Endodermal cell (in vitro differentiated cells): ENCODE measurements around the gene EPN2. TPM values are rescaled to one million over a fixed set of nuclear protein-coding genes. Genes with fewer than 3 reads are reported as not detected.

Source experiments
- DNase-seq: peaks from one replicate; pipeline ENCODE4 v3.0.0-alpha.2; 2017
- H3K27ac ChIP-seq: 2 replicates; pipeline ENCODE4 v1.5.1; 2013; ENCODE audit warnings: mild to moderate bottlenecking, low read depth, low read length, moderate library complexity
- H3K27me3 ChIP-seq: 2 replicates; pipeline ENCODE4 v1.6.1; 2013; ENCODE audit warnings: mild to moderate bottlenecking, low read length, moderate library complexity; ENCODE audit not compliant: insufficient read depth, control insufficient read depth, poor library complexity, severe bottlenecking
- H3K36me3 ChIP-seq: 2 replicates; pipeline ENCODE4 v1.7.0; 2013; ENCODE audit warnings: mild to moderate bottlenecking, low read length, moderate library complexity; ENCODE audit not compliant: control insufficient read depth, insufficient read depth
- H3K4me1 ChIP-seq: one replicate; pipeline ENCODE4 v1.7.0; 2013; ENCODE audit warnings: low read length; ENCODE audit not compliant: control insufficient read depth, insufficient read depth
- H3K4me3 ChIP-seq: 2 replicates; pipeline ENCODE4 v1.5.1; 2013; ENCODE audit warnings: mild to moderate bottlenecking, low read length, moderate library complexity
- H3K9ac ChIP-seq: 2 replicates; pipeline ENCODE4 v1.6.1; 2013; ENCODE audit warnings: mild to moderate bottlenecking, low read length, moderate library complexity; ENCODE audit not compliant: poor library complexity, severe bottlenecking; ENCODE audit errors: extremely low read depth
- H3K9me3 ChIP-seq: 2 replicates; pipeline ENCODE4 v1.6.1; 2013; ENCODE audit warnings: mild to moderate bottlenecking, low read length, moderate library complexity; ENCODE audit not compliant: control insufficient read depth
- H3K27ac Mint-ChIP-seq: 2 replicates; pipeline ENCODE4 v1.8.0; 2020; ENCODE audit warnings: mixed read lengths
- H3K27me3 Mint-ChIP-seq: 2 replicates; pipeline ENCODE4 v1.8.0; 2021; ENCODE audit warnings: mild to moderate bottlenecking, mixed read lengths; ENCODE audit not compliant: insufficient read depth
- H3K36me3 Mint-ChIP-seq: 2 replicates; pipeline ENCODE4 v1.8.0; 2020; ENCODE audit warnings: low read depth, mixed read lengths
- H3K4me1 Mint-ChIP-seq: 2 replicates; pipeline ENCODE4 v1.8.0; 2020; ENCODE audit warnings: mixed read lengths
- H3K4me3 Mint-ChIP-seq: 2 replicates; pipeline ENCODE4 v1.8.0; 2020; ENCODE audit warnings: mild to moderate bottlenecking, moderate library complexity, mixed read lengths
- H3K9me3 Mint-ChIP-seq: 2 replicates; pipeline ENCODE4 v1.8.0; 2020; ENCODE audit warnings: mild to moderate bottlenecking, mixed read lengths
- WGBS, 2 experiments: methylation state at CpG; one replicate each; pipeline versions ENCODE4 v1.1.5 to v1.1.7; 2013; ENCODE audit warnings: missing lambda C conversion rate in 2 of 2, mixed read lengths in 1 of 2; ENCODE audit not compliant: insufficient coverage in 1 of 2, insufficient read length in 1 of 2; 5-methylcytosine and 5-hydroxymethylcytosine counted together
- total RNA-seq, 2 donors: library from RNA; stranded (reverse); fragmentation: NEBNext Ultra II Directional in 1 of 2; extraction: Animal tissue kit (Norgen Biotek cat#: 25700) in 1 of 2; gene quantifications; 2 replicates in 1 of 2; 3 replicates in 1 of 2; pipeline ENCODE4 v1.2.1, GENCODE V29; 2021
- TF ChIP-seq, protein P1 (sequence below): fragments of 200-600 bp; sonication (generic); conservative IDR thresholded peaks from 2 replicates; pipeline ENCODE4 v1.5.0; 2021; ENCODE audit warnings: antibody characterized with exemption, mild to moderate bottlenecking

The EPN2 gene
- total RNA-seq, 2 donors from 2014 or later: 46.0 to 50.9 TPM

DNA sequence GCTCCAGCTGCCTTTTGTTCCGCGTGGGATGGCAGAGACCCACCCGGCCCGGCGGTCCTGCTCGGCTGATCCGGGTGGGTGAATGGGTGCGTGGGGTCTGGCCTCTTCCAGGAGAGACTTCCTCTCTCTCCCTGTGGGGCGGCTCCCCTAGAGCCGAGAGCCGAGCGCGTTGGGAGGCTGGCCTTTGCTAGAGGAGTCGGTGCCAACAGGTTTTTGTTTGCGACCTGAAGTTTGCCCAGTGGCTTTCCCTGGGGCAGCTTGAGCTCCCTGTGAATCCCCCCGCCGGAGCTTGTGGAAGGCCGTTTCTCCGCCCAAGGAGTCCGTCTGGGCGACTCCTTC, 970 bp downstream of the EPN2 start:
- peak overlapping the region; percentile 72 for H3K9ac ChIP-seq
- Mint-ChIP-seq H3K36me3 (peaks cover 8% of the 10 kb centered on the region), H3K4me3 (peak overlapping the region; percentile 88), H3K9me3 (no peaks in the 10 kb centered on the region), H3K27ac (peak overlapping the region; percentile 5), H3K27me3 (no peaks in the 10 kb centered on the region), H3K4me1 (peaks cover 15% of the 10 kb centered on the region)
- peak overlapping the region; percentile 94 for H3K4me3 ChIP-seq
- 3% methylated on average over 13 to 21 of the region's 21 CpGs for WGBS, 2 experiments
- DNase-seq: peak; percentile 79
- H3K36me3 ChIP-seq: peaks cover 4% of the 10 kb centered on the region
- H3K27me3 ChIP-seq: no peaks in the 10 kb centered on the region
- no peak overlapping the region for H3K27ac ChIP-seq
- H3K9me3 ChIP-seq: no peaks in the 10 kb centered on the region
- TF ChIP-seq, protein P1, sequence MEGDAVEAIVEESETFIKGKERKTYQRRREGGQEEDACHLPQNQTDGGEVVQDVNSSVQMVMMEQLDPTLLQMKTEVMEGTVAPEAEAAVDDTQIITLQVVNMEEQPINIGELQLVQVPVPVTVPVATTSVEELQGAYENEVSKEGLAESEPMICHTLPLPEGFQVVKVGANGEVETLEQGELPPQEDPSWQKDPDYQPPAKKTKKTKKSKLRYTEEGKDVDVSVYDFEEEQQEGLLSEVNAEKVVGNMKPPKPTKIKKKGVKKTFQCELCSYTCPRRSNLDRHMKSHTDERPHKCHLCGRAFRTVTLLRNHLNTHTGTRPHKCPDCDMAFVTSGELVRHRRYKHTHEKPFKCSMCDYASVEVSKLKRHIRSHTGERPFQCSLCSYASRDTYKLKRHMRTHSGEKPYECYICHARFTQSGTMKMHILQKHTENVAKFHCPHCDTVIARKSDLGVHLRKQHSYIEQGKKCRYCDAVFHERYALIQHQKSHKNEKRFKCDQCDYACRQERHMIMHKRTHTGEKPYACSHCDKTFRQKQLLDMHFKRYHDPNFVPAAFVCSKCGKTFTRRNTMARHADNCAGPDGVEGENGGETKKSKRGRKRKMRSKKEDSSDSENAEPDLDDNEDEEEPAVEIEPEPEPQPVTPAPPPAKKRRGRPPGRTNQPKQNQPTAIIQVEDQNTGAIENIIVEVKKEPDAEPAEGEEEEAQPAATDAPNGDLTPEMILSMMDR: no peak
- no peaks in the 10 kb centered on the region for H3K4me1 ChIP-seq

DNA sequence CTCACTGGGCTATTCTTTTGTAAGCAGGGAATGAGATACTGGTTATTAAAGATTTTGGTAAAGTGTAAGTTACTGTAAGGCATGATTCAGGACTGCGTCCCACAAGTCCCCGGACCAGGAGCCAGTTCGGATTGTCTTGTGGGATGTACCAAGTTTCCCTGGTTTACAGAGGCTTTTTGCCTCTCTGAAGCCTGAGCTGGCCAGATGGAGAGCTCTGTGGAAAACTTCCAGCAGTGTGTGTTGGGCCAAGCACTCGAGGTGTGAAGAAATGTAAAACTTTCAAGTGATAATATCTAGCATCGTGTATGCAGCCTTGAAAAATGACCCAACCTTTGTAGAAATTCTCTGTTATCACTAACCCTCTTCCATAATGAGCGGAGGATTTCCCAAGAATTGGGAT, 2.4 kb downstream of the EPN2 start:
- H3K36me3 Mint-ChIP-seq: peaks cover 17% of the 10 kb centered on the region
- 85 to 90% methylated on average over 6 of the region's 6 CpGs for WGBS, 2 experiments
- Histone ChIP-seq H3K4me1 (no peaks in the 10 kb centered on the region), H3K4me3 (no peak overlapping the region), H3K36me3 (peaks cover 4% of the 10 kb centered on the region), H3K9ac (no peak overlapping the region), H3K27me3 (no peaks in the 10 kb centered on the region), H3K27ac (no peak overlapping the region), H3K9me3 (no peaks in the 10 kb centered on the region)
- TF ChIP-seq, protein P1: no peak
- peaks cover 15% of the 10 kb centered on the region for H3K4me1 Mint-ChIP-seq
- DNase-seq: no peak
- H3K27ac Mint-ChIP-seq: no peak overlapping the region
- H3K4me3 Mint-ChIP-seq: peak overlapping the region; percentile 33
- no peaks in the 10 kb centered on the region for H3K9me3 Mint-ChIP-seq
- no peaks in the 10 kb centered on the region for H3K27me3 Mint-ChIP-seq

GRCh38 chr17:19242323-19242722, 5.2 kb downstream of the EPN2 start:
- Histone ChIP-seq H3K9me3 (no peaks in the 10 kb centered on the region), H3K9ac (no peak overlapping the region), H3K27me3 (no peaks in the 10 kb centered on the region), H3K4me1 (no peaks in the 10 kb centered on the region), H3K4me3 (no peak overlapping the region), H3K36me3 (peaks cover 8% of the 10 kb centered on the region), H3K27ac (no peak overlapping the region)
- TF ChIP-seq, protein P1: no peak
- Mint-ChIP-seq H3K36me3 (peaks cover 23% of the 10 kb centered on the region), H3K9me3 (no peaks in the 10 kb centered on the region), H3K4me3 (no peak overlapping the region), H3K27me3 (no peaks in the 10 kb centered on the region), H3K4me1 (peaks cover 20% of the 10 kb centered on the region), H3K27ac (peak overlapping the region; percentile 16)
- 91 to 100% methylated on average over 2 of the region's 2 CpGs for WGBS, 2 experiments
- DNase-seq: no peak
